WTC11 (cell line): ENCODE data around the gene ZNF530. TPM values are rescaled to one million over a fixed set of nuclear protein-coding genes. Genes with fewer than 3 reads are reported as not detected.

Experiments
- ATAC-seq: fragments of 200-7000 bp; cut with Tn5 transposase; 2 replicates; pipeline ENCODE4 v1.10.0; 2021; ENCODE audit warnings: mild to moderate bottlenecking, moderate library complexity
- CTCF ChIA-PET: fragments of 300-600 bp; sonication (Branson Sonifier 250); formaldehyde crosslinking; loops from one replicate; lab custom pipeline; 2021; ENCODE audit warnings: antibody characterized with exemption; lab: Charles Lee
- POLR2A ChIA-PET: fragments of 350-600 bp; sonication (Branson Sonifier 250); formaldehyde crosslinking; loops from one replicate; lab custom pipeline; 2021; ENCODE audit warnings: antibody characterized with exemption; lab: Charles Lee
- DNase-seq: peaks from one replicate; pipeline ENCODE4 v3.0.0; 2021; ENCODE audit warnings: low spot score
- H3K27ac Mint-ChIP-seq: 2 replicates; pipeline ENCODE4 v1.8.0; 2021; ENCODE audit warnings: mixed read lengths
- H3K27me3 Mint-ChIP-seq: 2 replicates; pipeline ENCODE4 v1.8.0; 2021; ENCODE audit warnings: low read depth, mild to moderate bottlenecking, moderate library complexity, mixed read lengths
- H3K36me3 Mint-ChIP-seq: 2 replicates; pipeline ENCODE4 v1.8.0; 2021; ENCODE audit warnings: mixed read lengths
- H3K4me1 Mint-ChIP-seq: 2 replicates; pipeline ENCODE4 v1.8.0; 2022; ENCODE audit warnings: mixed read lengths
- H3K4me3 Mint-ChIP-seq: 2 replicates; pipeline ENCODE4 v1.8.0; 2021; ENCODE audit warnings: mild to moderate bottlenecking, moderate library complexity, mixed read lengths
- H3K9me3 Mint-ChIP-seq: 2 replicates; pipeline ENCODE4 v1.8.0; 2021; ENCODE audit warnings: mixed read lengths
- EMX1 ChIP-seq: fragments of 250-450 bp; sonication (Bioruptor Pico); IDR thresholded peaks from 2 replicates; pipeline ENCODE4 v1.8.0; 2021; ENCODE audit warnings: mild to moderate bottlenecking
- FOXK1 ChIP-seq: sonication (generic); formaldehyde crosslinking; IDR thresholded peaks from 2 replicates; pipeline ENCODE4 v1.8.0; 2022; ENCODE audit warnings: mild to moderate bottlenecking, moderate library complexity, missing genetic modification reagents
- HMGA2 ChIP-seq: fragments of 250-450 bp; sonication (Bioruptor Pico); IDR thresholded peaks from 2 replicates; pipeline ENCODE4 v1.4.0; 2021; ENCODE audit warnings: mild to moderate bottlenecking, moderate library complexity
- JAZF1 ChIP-seq: fragments of 250-450 bp; sonication (Bioruptor Pico); IDR thresholded peaks from 2 replicates; pipeline ENCODE4 v1.9.0; 2021; ENCODE audit warnings: moderate library complexity, mild to moderate bottlenecking, inconsistent platforms
- JUN ChIP-seq: sonication (generic); formaldehyde crosslinking; IDR thresholded peaks from 2 replicates; pipeline ENCODE4 v1.8.0; 2023; ENCODE audit warnings: mild to moderate bottlenecking, missing genetic modification reagents
- MYBL2 ChIP-seq: sonication (generic); formaldehyde crosslinking; IDR thresholded peaks from 2 replicates; pipeline ENCODE4 v1.8.1; 2023; ENCODE audit warnings: mild to moderate bottlenecking, moderate library complexity, missing genetic modification reagents
- TCF7 ChIP-seq: sonication (generic); formaldehyde crosslinking; IDR thresholded peaks from 2 replicates; pipeline ENCODE4 v1.8.0; 2022; ENCODE audit warnings: mild to moderate bottlenecking, low read depth, missing genetic modification reagents, moderate library complexity
- ZNF138 ChIP-seq: sonication (generic); formaldehyde crosslinking; conservative IDR thresholded peaks from 2 replicates; pipeline ENCODE4 v1.8.1; 2022; ENCODE audit warnings: mild to moderate bottlenecking, moderate library complexity, missing genetic modification reagents
- ZNF263 ChIP-seq: sonication (generic); formaldehyde crosslinking; IDR thresholded peaks from 2 replicates; pipeline ENCODE4 v1.8.1; 2022; ENCODE audit warnings: low read depth, mild to moderate bottlenecking, moderate library complexity, missing genetic modification reagents
- ZNF281 ChIP-seq: sonication (generic); formaldehyde crosslinking; IDR thresholded peaks from 2 replicates; pipeline ENCODE4 v1.8.0; 2023; ENCODE audit warnings: mild to moderate bottlenecking, missing genetic modification reagents
- ZNF423 ChIP-seq: fragments of 250-450 bp; sonication (Bioruptor Pico); IDR thresholded peaks from 2 replicates; pipeline ENCODE4 v2.1.2; 2022; ENCODE audit warnings: mild to moderate bottlenecking, moderate library complexity
- ZNF512 ChIP-seq: sonication (generic); formaldehyde crosslinking; IDR thresholded peaks from 2 replicates; pipeline ENCODE4 v1.8.1; 2022; ENCODE audit warnings: missing genetic modification reagents, borderline replicate concordance
- ZSCAN18 ChIP-seq: fragments of 250-450 bp; sonication (Bioruptor Pico); IDR thresholded peaks from 2 replicates; pipeline ENCODE4 v2.1.2; 2022; ENCODE audit warnings: mild to moderate bottlenecking, moderate library complexity
- total RNA-seq: library from RNA; stranded (reverse); gene quantifications from 3 replicates; pipeline ENCODE4 v1.2.3, GENCODE V29; 2021
- TF ChIP-seq, protein P1 (sequence below): sonication (generic); formaldehyde crosslinking; IDR thresholded peaks from 2 replicates; pipeline ENCODE4 v1.8.0; 2022; ENCODE audit warnings: missing genetic modification reagents
- TF ChIP-seq, protein P2 (sequence below): sonication (generic); formaldehyde crosslinking; IDR thresholded peaks from 2 replicates; pipeline ENCODE4 v1.8.1; 2022; ENCODE audit warnings: mild to moderate bottlenecking, moderate library complexity, missing genetic modification reagents
- TF ChIP-seq, protein P3 (sequence below): sonication (generic); formaldehyde crosslinking; IDR thresholded peaks from 2 replicates; pipeline ENCODE4 v1.8.0; 2022; ENCODE audit warnings: mild to moderate bottlenecking, missing genetic modification reagents

Gene ZNF530
- total RNA-seq, 1 experiment from 2014 or later = 11.2 TPM

- TF ChIP-seq, protein P1, sequence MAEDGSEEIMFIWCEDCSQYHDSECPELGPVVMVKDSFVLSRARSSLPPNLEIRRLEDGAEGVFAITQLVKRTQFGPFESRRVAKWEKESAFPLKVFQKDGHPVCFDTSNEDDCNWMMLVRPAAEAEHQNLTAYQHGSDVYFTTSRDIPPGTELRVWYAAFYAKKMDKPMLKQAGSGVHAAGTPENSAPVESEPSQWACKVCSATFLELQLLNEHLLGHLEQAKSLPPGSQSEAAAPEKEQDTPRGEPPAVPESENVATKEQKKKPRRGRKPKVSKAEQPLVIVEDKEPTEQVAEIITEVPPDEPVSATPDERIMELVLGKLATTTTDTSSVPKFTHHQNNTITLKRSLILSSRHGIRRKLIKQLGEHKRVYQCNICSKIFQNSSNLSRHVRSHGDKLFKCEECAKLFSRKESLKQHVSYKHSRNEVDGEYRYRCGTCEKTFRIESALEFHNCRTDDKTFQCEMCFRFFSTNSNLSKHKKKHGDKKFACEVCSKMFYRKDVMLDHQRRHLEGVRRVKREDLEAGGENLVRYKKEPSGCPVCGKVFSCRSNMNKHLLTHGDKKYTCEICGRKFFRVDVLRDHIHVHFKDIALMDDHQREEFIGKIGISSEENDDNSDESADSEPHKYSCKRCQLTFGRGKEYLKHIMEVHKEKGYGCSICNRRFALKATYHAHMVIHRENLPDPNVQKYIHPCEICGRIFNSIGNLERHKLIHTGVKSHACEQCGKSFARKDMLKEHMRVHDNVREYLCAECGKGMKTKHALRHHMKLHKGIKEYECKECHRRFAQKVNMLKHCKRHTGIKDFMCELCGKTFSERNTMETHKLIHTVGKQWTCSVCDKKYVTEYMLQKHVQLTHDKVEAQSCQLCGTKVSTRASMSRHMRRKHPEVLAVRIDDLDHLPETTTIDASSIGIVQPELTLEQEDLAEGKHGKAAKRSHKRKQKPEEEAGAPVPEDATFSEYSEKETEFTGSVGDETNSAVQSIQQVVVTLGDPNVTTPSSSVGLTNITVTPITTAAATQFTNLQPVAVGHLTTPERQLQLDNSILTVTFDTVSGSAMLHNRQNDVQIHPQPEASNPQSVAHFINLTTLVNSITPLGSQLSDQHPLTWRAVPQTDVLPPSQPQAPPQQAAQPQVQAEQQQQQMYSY (CRISPR knock-in tag) = no peak
- TF ChIP-seq ZNF281 (CRISPR knock-in tag) = no peak
- no peak for TF ChIP-seq TCF7 (CRISPR knock-in tag)
- TF ChIP-seq ZNF423 (CRISPR knock-in tag) = no peak
- TF ChIP-seq MYBL2 (CRISPR knock-in tag) = no peak
- TF ChIP-seq, protein P2, sequence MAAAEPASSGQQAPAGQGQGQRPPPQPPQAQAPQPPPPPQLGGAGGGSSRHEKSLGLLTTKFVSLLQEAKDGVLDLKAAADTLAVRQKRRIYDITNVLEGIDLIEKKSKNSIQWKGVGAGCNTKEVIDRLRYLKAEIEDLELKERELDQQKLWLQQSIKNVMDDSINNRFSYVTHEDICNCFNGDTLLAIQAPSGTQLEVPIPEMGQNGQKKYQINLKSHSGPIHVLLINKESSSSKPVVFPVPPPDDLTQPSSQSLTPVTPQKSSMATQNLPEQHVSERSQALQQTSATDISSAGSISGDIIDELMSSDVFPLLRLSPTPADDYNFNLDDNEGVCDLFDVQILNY (CRISPR knock-in tag) = no peak
Observed at GRCh38 chr19:57648331-57649003, 48.8 kb downstream of the ZNF530 start (continued).

GRCh38 chr19:57651654-57651996 lies 51.9 kb downstream of the ZNF530 start:
- no peak for DNase-seq

More at GRCh38 chr19:57651654-57651996, 51.9 kb downstream of the ZNF530 start:
- H3K9me3 Mint-ChIP-seq = peaks cover 25% of the 10 kb centered on the region
- peak overlapping the region; percentile 59 for H3K4me3 Mint-ChIP-seq
- peak overlapping the region; percentile 61 for H3K27ac Mint-ChIP-seq
- peak; percentile 79 for ATAC-seq
- H3K27me3 Mint-ChIP-seq = peaks cover 39% of the 10 kb centered on the region
- TF ChIP-seq ZNF138 (no peak), FOXK1 (CRISPR knock-in tag) (no peak), ZNF512 (CRISPR knock-in tag) (no peak), EMX1 (no peak), ZSCAN18 (CRISPR knock-in tag) (no peak), HMGA2 (CRISPR knock-in tag) (no peak), JUN (no peak), JAZF1 (CRISPR knock-in tag) (no peak), ZNF263 (CRISPR knock-in tag) (no peak)
- TF ChIP-seq, protein P3, sequence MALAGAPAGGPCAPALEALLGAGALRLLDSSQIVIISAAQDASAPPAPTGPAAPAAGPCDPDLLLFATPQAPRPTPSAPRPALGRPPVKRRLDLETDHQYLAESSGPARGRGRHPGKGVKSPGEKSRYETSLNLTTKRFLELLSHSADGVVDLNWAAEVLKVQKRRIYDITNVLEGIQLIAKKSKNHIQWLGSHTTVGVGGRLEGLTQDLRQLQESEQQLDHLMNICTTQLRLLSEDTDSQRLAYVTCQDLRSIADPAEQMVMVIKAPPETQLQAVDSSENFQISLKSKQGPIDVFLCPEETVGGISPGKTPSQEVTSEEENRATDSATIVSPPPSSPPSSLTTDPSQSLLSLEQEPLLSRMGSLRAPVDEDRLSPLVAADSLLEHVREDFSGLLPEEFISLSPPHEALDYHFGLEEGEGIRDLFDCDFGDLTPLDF (CRISPR knock-in tag) = no peak
- TF ChIP-seq, protein P1 (CRISPR knock-in tag) = no peak
- peaks cover 14% of the 10 kb centered on the region for H3K4me1 Mint-ChIP-seq
- CTCF ChIA-PET = interaction anchor here (0.7 to 1.8 kb wide), 13 partner anchors 9 to 243 kb away, joined by 3 to 22 read pairs (median 4); partner anchors contain the start of genes ZNF134, ZNF154, ZNF211 and ZNF530
- no peaks in the 10 kb centered on the region for H3K36me3 Mint-ChIP-seq
- POLR2A ChIA-PET = interaction anchor here (0.5 to 1.3 kb wide), 4 partner anchors 11 to 19 kb away, joined by 3 to 4 read pairs (median 3); partner anchors contain the start of gene ZNF211
